ENCODE measurements around the gene TPRG1.

Gene TPRG1

DNA sequence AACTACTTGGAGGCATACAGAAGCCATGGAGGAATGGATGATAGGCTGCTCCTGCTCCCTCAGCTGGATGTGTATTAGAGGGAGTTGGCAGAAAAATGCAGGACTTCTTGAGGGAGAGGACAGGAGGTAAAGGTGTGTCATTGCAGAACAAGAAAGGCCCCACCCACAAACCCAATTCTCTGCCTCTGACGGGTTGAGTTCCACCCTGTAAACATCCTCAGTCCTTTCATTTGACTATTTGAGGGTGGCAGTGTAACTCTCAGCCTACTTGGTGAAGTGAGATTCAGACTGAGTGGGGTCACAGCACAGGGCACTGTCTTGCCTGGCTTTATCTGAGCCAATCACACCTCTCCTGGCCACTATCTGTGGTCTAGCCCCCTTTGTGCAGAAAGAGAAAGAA lies at the start of gene TPRG1:
Gene TPRG1 (plus strand): TSS at position 265 of the 400 bp plus-strand sequence. CDS start 35,414 bp downstream, outside the sequence.
- no peak for DNase-seq

DNA sequence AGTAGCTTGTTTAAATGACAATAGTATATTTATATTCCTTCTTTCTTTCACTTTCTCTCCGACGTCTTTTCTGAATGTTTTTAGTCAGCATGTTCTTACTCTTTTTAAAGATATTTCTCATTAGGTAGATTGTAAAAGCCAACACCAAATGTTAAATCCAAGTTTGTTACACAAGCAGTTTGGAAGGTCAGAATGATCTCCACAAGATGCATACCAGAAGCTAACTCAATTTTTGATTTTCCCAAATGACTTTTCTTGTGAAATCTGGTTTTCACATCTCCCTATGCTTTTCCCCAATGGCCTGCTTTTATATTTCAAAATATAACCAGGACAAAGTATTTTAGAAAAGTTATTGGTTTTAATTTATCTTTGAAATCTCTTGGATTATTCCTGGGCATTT lies 49.7 kb upstream of the TPRG1 start:
- DNase-seq: no peak

DNA sequence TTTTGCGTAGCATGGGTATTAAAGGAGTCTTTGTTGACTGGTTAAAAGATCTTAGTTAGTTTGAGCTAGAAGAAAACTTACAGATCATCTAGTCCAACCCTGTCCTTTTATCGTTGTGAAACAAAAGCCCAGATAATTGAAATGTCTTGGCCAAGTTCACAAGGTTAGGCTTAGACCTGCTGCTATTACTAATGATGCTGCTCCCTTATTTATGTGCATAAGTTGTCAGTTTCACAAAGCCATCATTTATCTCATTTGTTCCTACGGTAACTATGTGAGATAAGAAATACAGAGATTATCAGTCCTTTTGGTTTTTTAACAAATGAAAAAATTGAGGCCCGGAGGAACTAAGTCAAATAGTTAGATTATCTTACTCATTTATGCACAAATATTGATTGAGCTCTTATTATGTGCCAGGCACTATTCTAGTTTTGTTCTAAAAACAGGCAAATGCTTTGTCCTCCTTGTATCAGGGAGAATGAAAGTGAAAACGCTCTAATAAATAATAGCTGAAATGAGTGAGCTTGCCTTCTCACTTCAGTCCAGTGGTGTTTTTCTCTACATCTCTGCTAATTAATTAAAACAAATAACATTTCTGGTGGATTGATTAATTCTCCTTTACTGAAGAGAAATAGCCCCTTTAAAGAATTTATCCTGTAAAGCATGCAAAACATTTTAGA lies 49.1 kb upstream of the TPRG1 start:
- DNase-seq: no peak

- no peak for DNase-seq
Observed at GRCh38 chr3:189123595-189124387, 48.0 kb upstream of the TPRG1 start.

DNA sequence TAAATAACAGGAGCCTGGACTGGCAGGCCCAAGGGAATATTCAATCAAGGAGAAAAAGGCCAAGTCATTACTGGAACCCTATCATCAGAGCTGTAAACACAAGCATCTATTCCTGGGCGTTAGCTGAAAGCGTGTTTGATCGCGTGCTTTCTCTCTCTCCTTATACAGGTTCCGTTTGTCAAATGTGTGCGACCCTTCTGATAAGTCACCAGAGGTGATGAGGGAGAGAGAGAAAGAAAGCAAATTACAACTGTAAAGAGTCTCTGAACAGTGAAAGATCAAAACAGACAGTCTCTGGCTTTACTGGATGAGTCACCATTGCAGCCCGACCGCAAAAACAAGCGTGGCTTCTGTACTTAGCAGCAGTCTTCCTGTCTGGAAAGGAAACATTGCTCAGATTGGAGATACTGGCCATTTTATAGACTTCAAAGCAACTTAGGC lies 39.5 kb upstream of the TPRG1 start:
- DNase-seq: no peak

DNA sequence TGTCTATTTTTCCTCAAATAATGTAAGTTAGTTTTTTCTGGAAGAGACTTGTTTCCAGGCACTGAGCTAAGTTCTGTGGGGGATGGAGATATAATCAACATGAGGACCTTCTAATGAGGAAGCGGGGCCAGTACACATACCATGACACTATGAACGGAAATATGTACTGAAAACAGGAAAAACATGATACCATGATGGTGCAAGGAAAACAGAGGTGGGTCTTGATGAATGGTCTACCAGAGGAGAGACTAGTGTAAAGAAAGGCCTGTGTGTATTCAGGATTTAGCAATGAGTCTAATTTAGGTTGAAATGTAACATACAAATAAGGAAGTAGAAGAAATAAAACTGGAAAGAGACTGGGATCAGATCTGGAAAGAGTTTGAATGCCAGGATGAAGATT lies 38.9 kb upstream of the TPRG1 start:
- no peak for DNase-seq

- no peak for DNase-seq
Observed at GRCh38 chr3:189133768-189134167, 38.0 kb upstream of the TPRG1 start.

DNA sequence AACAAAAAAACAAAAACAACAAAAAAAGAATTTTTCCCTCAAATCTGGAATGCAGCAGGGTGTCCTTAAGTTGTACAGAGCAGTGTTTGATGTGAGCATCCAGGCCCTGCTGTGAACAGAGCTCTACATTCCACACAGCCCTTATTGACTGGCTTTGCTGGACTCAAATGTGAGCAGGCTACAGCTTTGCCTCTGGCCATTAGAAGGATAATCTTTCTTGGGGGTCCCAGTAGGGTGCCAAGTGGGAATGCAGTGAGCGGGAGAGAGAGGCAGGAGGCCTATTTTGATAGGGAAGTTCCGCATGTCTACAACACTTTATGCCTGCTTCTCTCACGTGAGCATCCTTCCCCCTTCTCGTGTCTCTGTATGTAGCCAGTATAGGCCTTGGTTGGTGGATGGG lies 34.4 kb upstream of the TPRG1 start:
- DNase-seq: no peak

GRCh38 chr3:189138901-189139610 lies 32.7 kb upstream of the TPRG1 start:
- DNase-seq: peak; percentile 61

DNA sequence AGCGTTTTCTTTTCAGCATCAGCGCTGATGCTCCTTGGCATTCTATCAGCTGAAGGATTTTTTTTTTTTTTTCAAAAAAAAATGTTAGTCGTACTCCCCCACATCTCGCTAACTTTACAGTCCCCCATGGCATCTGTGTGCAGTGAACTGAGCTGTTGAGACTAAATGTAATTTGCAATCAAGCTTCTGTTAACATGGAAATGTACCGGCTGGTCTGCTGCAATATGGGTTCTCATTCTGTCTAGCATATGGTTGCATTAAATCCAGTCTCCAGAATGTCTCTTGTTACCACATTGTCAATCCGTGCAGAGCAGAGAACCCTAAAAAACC lies 32.2 kb upstream of the TPRG1 start:
- peak; percentile 98 for DNase-seq

DNA sequence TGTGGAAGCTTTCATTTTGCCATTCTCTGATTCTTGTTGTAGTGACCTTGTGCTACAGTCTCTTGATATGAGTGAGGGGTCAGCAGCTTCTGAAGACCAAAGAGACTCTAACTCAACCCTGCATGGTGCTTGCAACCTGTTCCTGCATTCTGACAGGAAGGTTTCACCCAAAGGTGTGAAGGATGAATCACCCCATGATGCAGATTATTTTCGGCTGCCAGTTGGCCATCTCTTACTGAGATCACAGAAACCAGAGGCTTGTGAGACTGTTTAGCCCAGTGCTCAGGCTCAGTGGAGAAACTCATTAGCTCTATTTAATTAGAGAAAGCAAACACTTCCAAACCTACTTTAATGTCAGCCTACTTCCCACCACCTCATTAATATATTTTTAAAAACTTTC lies 29.2 kb upstream of the TPRG1 start:
- DNase-seq: no peak

- DNase-seq: no peak
Observed at GRCh38 chr3:189143321-189143720, 28.4 kb upstream of the TPRG1 start.

GRCh38 chr3:189143771-189144170 lies 28.0 kb upstream of the TPRG1 start:
- DNase-seq: no peak

DNA sequence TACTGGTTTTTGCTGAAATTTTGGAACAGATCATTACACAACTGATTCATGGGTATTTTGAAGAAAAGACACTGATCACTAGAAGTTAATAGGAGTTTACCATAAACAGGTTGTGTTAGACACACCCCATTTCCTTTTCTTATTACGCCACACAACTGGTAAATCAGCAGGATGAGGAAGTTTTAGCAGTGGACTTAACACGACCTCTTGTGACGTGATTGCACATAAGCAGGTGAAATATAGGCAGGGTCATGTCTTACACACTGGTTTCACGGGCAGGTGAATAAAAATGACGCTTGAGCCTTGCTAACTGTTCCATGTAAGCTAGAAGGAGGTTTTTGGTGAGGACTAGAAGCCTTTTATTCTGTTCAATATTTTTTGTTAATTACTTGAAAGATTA lies 27.1 kb upstream of the TPRG1 start:
- peak; percentile 84 for DNase-seq

DNA sequence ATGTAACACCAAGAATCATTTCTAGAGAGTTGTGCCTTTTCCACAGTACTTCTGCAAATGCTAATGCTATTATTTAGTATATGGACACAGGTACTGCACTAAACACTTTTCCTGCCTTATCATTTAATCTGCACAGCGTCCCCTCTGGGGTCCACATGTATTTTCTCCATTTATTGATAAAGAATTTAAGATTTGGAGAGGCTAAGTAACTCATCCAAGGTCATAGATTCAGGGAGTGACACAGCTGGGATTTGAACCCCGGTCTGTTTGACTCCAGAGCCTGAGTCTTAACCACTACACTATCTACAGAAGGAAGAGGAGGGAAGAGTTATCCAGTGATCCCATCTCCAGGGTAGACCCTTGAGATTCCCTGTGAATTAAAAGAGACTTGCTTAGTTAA lies 24.9 kb upstream of the TPRG1 start:
- DNase-seq: no peak

GRCh38 chr3:189148081-189148507 lies 23.7 kb upstream of the TPRG1 start:
- DNase-seq: peak; percentile 62

- no peak for DNase-seq
Observed at GRCh38 chr3:189149203-189149602, 22.6 kb upstream of the TPRG1 start.

- DNase-seq: no peak
Observed at GRCh38 chr3:189157232-189158007, 14.4 kb upstream of the TPRG1 start.

GRCh38 chr3:189158034-189158433 lies 13.7 kb upstream of the TPRG1 start:
- DNase-seq: no peak

GRCh38 chr3:189160519-189161309 lies 11.1 kb upstream of the TPRG1 start:
- no peak for DNase-seq

GRCh38 chr3:189165092-189165612 lies 6.6 kb upstream of the TPRG1 start:
- no peak for DNase-seq

- no peak for DNase-seq
Observed at GRCh38 chr3:189166321-189166720, 5.5 kb upstream of the TPRG1 start.

Measured in NCI-H1694 treated with DMSO at 0.1 percent for 48 hours (cell line).